WTC11 (cell line): ENCODE results near the gene ZNF787. TPM values are rescaled to one million over a fixed set of nuclear protein-coding genes. Genes with fewer than 3 reads are reported as not detected.

Source experiments
- ATF1 ChIP-seq: sonication (generic); formaldehyde crosslinking; IDR thresholded peaks from 2 replicates; pipeline ENCODE4 v1.8.1; 2023; ENCODE audit warnings: mild to moderate bottlenecking, moderate library complexity, missing genetic modification reagents
- CBFB ChIP-seq: sonication (generic); formaldehyde crosslinking; IDR thresholded peaks from 2 replicates; pipeline ENCODE4 v1.8.1; 2022; ENCODE audit warnings: mild to moderate bottlenecking, low read depth, missing genetic modification reagents
- CREB1 ChIP-seq: sonication (generic); formaldehyde crosslinking; IDR thresholded peaks from 2 replicates; pipeline ENCODE4 v1.8.0; 2023; ENCODE audit warnings: mild to moderate bottlenecking, missing genetic modification reagents
- EMX1 ChIP-seq: fragments of 250-450 bp; sonication (Bioruptor Pico); IDR thresholded peaks from 2 replicates; pipeline ENCODE4 v1.8.0; 2021; ENCODE audit warnings: mild to moderate bottlenecking
- FOXJ3 ChIP-seq: sonication (generic); formaldehyde crosslinking; IDR thresholded peaks from 2 replicates; pipeline ENCODE4 v1.9.0; 2021; ENCODE audit warnings: missing genetic modification reagents, mild to moderate bottlenecking, borderline replicate concordance
- GTF2I ChIP-seq: fragments of 250-450 bp; sonication (Bioruptor Pico); conservative IDR thresholded peaks from 2 replicates; pipeline ENCODE4 v1.4.0; 2021; ENCODE audit warnings: mild to moderate bottlenecking
- HMGA2 ChIP-seq: fragments of 250-450 bp; sonication (Bioruptor Pico); IDR thresholded peaks from 2 replicates; pipeline ENCODE4 v1.4.0; 2021; ENCODE audit warnings: mild to moderate bottlenecking, moderate library complexity
- MXD4 ChIP-seq: fragments of 250-450 bp; sonication (Bioruptor Pico); IDR thresholded peaks from 2 replicates; pipeline ENCODE4 v1.8.0; 2021; ENCODE audit warnings: mild to moderate bottlenecking, moderate library complexity, borderline replicate concordance
- NFATC4 ChIP-seq: fragments of 250-450 bp; sonication (Bioruptor Pico); IDR thresholded peaks from 2 replicates; pipeline ENCODE4 v1.9.0; 2021; ENCODE audit warnings: mild to moderate bottlenecking
- NR3C1 ChIP-seq: sonication (generic); formaldehyde crosslinking; conservative IDR thresholded peaks from 2 replicates; pipeline ENCODE4 v1.8.1; 2023; ENCODE audit warnings: low read depth, mild to moderate bottlenecking, missing genetic modification reagents
- SMAD3 ChIP-seq: sonication (generic); formaldehyde crosslinking; IDR thresholded peaks from 2 replicates; pipeline ENCODE4 v1.8.0; 2022; ENCODE audit warnings: missing genetic modification reagents, mild to moderate bottlenecking, borderline replicate concordance
- SMAD4 ChIP-seq: sonication (generic); formaldehyde crosslinking; IDR thresholded peaks from 2 replicates; pipeline ENCODE4 v1.8.0; 2022; ENCODE audit warnings: mild to moderate bottlenecking, missing genetic modification reagents
- TEAD4 ChIP-seq: sonication (generic); formaldehyde crosslinking; IDR thresholded peaks from 2 replicates; pipeline ENCODE4 v1.8.0; 2022; ENCODE audit warnings: mild to moderate bottlenecking, missing genetic modification reagents
- ZNF396 ChIP-seq: fragments of 250-450 bp; sonication (Bioruptor Pico); IDR thresholded peaks from 2 replicates; pipeline ENCODE4 v1.8.0; 2021; ENCODE audit warnings: mild to moderate bottlenecking, moderate library complexity, borderline replicate concordance
- ZNF416 ChIP-seq: fragments of 250-450 bp; sonication (Bioruptor Pico); IDR thresholded peaks from 2 replicates; pipeline ENCODE4 v1.9.0; 2021; ENCODE audit warnings: mild to moderate bottlenecking, inconsistent platforms
- ZNF671 ChIP-seq: fragments of 250-450 bp; sonication (Bioruptor Pico); IDR thresholded peaks from 2 replicates; pipeline ENCODE4 v1.8.0; 2021; ENCODE audit warnings: mild to moderate bottlenecking
- total RNA-seq: library from RNA; stranded (reverse); gene quantifications from 3 replicates; pipeline ENCODE4 v1.2.3, GENCODE V29; 2021
- TF ChIP-seq, protein P1 (sequence below): sonication (generic); formaldehyde crosslinking; IDR thresholded peaks from 2 replicates; pipeline ENCODE4 v1.8.0; 2023; ENCODE audit warnings: mild to moderate bottlenecking, missing genetic modification reagents
- TF ChIP-seq, protein P2 (sequence below): fragments of 250-450 bp; sonication (Bioruptor Pico); IDR thresholded peaks from 2 replicates; pipeline ENCODE4 v1.9.0; 2021; ENCODE audit warnings: mild to moderate bottlenecking
- TF ChIP-seq, protein P3 (sequence below): sonication (generic); formaldehyde crosslinking; IDR thresholded peaks from 2 replicates; pipeline ENCODE4 v1.8.1; 2022; ENCODE audit warnings: mild to moderate bottlenecking, missing genetic modification reagents, moderate library complexity, borderline replicate concordance
- TF ChIP-seq, protein P4 (sequence below): sonication (generic); formaldehyde crosslinking; IDR thresholded peaks from 2 replicates; pipeline ENCODE4 v1.8.1; 2022; ENCODE audit warnings: mild to moderate bottlenecking, moderate library complexity, missing genetic modification reagents
- TF ChIP-seq, protein P5 (sequence below): sonication (generic); formaldehyde crosslinking; IDR thresholded peaks from 2 replicates; pipeline ENCODE4 v1.8.1; 2023; ENCODE audit warnings: mild to moderate bottlenecking, missing genetic modification reagents
- TF ChIP-seq, protein P6 (sequence below): sonication (generic); formaldehyde crosslinking; IDR thresholded peaks from 2 replicates; pipeline ENCODE4 v1.8.0; 2022; ENCODE audit warnings: mild to moderate bottlenecking, missing genetic modification reagents
- TF ChIP-seq, protein P7 (sequence below): sonication (generic); formaldehyde crosslinking; IDR thresholded peaks from 2 replicates; pipeline ENCODE4 v1.8.0; 2022; ENCODE audit warnings: missing genetic modification reagents
- TF ChIP-seq, protein P8 (sequence below): sonication (generic); formaldehyde crosslinking; IDR thresholded peaks from 2 replicates; pipeline ENCODE4 v1.8.1; 2022; ENCODE audit warnings: low read depth, missing genetic modification reagents, borderline replicate concordance

The ZNF787 gene
- total RNA-seq, 1 experiment from 2014 or later: 62.9 TPM

DNA sequence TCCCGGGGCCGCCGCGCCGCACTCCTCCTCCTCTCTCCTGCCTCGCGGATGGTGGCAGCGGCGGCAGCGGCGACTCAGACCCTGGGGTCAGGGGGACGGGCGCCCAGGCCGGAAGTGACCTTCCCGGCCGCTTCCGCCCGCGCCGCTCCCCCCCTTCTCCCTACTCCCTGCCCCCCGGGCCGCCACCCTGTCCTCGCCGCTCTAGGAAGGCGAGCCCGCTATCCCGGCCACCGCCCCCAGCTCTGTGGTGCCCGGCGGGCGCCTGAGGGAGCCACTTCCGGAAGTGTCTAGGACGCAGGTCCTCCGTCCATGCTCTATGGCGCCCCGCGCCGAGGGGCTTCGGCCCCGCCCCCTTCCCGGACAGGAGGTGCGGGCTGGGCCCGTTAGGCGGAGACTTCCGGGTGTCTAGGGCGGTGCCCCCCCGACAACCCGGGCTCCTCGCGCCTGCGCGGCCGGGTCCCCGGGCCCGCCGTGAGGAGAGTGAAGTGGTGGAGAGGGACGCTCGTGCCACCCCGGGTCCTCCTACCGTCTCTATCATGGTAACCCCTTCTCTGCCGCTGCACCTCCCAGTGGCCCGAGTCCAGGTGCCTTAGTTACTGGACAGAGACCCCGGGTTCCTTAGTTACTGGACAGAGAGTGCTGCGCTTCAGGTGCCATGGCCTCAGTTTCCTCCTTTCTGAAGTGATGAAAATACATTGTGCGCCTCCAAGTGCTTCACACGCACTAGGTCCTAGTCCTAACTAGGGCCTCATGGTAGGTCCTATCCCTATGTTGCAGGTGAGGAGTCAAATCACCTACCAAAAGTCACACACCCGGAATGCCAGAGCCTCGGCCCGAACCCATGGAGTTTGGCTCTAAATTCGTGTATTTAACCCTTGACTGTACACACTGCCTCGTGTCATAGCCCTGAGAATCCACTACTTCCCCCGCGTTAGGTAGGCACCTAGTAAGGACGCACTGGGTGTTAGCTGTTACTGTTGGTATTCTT, at the start of gene ZNF787 (continued):
- TF ChIP-seq, protein P1, sequence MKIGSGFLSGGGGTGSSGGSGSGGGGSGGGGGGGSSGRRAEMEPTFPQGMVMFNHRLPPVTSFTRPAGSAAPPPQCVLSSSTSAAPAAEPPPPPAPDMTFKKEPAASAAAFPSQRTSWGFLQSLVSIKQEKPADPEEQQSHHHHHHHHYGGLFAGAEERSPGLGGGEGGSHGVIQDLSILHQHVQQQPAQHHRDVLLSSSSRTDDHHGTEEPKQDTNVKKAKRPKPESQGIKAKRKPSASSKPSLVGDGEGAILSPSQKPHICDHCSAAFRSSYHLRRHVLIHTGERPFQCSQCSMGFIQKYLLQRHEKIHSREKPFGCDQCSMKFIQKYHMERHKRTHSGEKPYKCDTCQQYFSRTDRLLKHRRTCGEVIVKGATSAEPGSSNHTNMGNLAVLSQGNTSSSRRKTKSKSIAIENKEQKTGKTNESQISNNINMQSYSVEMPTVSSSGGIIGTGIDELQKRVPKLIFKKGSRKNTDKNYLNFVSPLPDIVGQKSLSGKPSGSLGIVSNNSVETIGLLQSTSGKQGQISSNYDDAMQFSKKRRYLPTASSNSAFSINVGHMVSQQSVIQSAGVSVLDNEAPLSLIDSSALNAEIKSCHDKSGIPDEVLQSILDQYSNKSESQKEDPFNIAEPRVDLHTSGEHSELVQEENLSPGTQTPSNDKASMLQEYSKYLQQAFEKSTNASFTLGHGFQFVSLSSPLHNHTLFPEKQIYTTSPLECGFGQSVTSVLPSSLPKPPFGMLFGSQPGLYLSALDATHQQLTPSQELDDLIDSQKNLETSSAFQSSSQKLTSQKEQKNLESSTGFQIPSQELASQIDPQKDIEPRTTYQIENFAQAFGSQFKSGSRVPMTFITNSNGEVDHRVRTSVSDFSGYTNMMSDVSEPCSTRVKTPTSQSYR (CRISPR knock-in tag): 0 out of 2 replicates have a peak, but pooled peaks have one; percentile 41
- no peak for TF ChIP-seq ZNF416 (CRISPR knock-in tag)
- no peak for TF ChIP-seq CREB1 (CRISPR knock-in tag)
- no peak for TF ChIP-seq EMX1 (CRISPR knock-in tag)
- TF ChIP-seq ZNF671 (CRISPR knock-in tag): no peak
- TF ChIP-seq NR3C1 (CRISPR knock-in tag): no peak
- no peak for TF ChIP-seq FOXJ3
- TF ChIP-seq CBFB: no peak
- TF ChIP-seq, protein P2, sequence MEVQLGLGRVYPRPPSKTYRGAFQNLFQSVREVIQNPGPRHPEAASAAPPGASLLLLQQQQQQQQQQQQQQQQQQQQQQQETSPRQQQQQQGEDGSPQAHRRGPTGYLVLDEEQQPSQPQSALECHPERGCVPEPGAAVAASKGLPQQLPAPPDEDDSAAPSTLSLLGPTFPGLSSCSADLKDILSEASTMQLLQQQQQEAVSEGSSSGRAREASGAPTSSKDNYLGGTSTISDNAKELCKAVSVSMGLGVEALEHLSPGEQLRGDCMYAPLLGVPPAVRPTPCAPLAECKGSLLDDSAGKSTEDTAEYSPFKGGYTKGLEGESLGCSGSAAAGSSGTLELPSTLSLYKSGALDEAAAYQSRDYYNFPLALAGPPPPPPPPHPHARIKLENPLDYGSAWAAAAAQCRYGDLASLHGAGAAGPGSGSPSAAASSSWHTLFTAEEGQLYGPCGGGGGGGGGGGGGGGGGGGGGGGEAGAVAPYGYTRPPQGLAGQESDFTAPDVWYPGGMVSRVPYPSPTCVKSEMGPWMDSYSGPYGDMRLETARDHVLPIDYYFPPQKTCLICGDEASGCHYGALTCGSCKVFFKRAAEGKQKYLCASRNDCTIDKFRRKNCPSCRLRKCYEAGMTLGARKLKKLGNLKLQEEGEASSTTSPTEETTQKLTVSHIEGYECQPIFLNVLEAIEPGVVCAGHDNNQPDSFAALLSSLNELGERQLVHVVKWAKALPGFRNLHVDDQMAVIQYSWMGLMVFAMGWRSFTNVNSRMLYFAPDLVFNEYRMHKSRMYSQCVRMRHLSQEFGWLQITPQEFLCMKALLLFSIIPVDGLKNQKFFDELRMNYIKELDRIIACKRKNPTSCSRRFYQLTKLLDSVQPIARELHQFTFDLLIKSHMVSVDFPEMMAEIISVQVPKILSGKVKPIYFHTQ (CRISPR knock-in tag): no peak
- TF ChIP-seq SMAD4 (CRISPR knock-in tag): no peak
- TF ChIP-seq HMGA2 (CRISPR knock-in tag): no peak
- TF ChIP-seq MXD4 (CRISPR knock-in tag): no peak
- no peak for TF ChIP-seq SMAD3 (CRISPR knock-in tag)
- TF ChIP-seq, protein P3, sequence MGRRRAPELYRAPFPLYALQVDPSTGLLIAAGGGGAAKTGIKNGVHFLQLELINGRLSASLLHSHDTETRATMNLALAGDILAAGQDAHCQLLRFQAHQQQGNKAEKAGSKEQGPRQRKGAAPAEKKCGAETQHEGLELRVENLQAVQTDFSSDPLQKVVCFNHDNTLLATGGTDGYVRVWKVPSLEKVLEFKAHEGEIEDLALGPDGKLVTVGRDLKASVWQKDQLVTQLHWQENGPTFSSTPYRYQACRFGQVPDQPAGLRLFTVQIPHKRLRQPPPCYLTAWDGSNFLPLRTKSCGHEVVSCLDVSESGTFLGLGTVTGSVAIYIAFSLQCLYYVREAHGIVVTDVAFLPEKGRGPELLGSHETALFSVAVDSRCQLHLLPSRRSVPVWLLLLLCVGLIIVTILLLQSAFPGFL: no peak
- TF ChIP-seq, protein P4, sequence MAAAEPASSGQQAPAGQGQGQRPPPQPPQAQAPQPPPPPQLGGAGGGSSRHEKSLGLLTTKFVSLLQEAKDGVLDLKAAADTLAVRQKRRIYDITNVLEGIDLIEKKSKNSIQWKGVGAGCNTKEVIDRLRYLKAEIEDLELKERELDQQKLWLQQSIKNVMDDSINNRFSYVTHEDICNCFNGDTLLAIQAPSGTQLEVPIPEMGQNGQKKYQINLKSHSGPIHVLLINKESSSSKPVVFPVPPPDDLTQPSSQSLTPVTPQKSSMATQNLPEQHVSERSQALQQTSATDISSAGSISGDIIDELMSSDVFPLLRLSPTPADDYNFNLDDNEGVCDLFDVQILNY (CRISPR knock-in tag): peak; percentile 81
- no peak for TF ChIP-seq ZNF396 (CRISPR knock-in tag)
- TF ChIP-seq, protein P5, sequence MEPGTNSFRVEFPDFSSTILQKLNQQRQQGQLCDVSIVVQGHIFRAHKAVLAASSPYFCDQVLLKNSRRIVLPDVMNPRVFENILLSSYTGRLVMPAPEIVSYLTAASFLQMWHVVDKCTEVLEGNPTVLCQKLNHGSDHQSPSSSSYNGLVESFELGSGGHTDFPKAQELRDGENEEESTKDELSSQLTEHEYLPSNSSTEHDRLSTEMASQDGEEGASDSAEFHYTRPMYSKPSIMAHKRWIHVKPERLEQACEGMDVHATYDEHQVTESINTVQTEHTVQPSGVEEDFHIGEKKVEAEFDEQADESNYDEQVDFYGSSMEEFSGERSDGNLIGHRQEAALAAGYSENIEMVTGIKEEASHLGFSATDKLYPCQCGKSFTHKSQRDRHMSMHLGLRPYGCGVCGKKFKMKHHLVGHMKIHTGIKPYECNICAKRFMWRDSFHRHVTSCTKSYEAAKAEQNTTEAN (CRISPR knock-in tag): no peak
- TF ChIP-seq, protein P6, sequence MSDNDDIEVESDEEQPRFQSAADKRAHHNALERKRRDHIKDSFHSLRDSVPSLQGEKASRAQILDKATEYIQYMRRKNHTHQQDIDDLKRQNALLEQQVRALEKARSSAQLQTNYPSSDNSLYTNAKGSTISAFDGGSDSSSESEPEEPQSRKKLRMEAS: peak; percentile 23; the same call in 1 of the 2 replicates
- no peak for TF ChIP-seq NFATC4 (CRISPR knock-in tag)
- TF ChIP-seq GTF2I (CRISPR knock-in tag): no peak
- no peak for TF ChIP-seq TEAD4
- TF ChIP-seq, protein P7, sequence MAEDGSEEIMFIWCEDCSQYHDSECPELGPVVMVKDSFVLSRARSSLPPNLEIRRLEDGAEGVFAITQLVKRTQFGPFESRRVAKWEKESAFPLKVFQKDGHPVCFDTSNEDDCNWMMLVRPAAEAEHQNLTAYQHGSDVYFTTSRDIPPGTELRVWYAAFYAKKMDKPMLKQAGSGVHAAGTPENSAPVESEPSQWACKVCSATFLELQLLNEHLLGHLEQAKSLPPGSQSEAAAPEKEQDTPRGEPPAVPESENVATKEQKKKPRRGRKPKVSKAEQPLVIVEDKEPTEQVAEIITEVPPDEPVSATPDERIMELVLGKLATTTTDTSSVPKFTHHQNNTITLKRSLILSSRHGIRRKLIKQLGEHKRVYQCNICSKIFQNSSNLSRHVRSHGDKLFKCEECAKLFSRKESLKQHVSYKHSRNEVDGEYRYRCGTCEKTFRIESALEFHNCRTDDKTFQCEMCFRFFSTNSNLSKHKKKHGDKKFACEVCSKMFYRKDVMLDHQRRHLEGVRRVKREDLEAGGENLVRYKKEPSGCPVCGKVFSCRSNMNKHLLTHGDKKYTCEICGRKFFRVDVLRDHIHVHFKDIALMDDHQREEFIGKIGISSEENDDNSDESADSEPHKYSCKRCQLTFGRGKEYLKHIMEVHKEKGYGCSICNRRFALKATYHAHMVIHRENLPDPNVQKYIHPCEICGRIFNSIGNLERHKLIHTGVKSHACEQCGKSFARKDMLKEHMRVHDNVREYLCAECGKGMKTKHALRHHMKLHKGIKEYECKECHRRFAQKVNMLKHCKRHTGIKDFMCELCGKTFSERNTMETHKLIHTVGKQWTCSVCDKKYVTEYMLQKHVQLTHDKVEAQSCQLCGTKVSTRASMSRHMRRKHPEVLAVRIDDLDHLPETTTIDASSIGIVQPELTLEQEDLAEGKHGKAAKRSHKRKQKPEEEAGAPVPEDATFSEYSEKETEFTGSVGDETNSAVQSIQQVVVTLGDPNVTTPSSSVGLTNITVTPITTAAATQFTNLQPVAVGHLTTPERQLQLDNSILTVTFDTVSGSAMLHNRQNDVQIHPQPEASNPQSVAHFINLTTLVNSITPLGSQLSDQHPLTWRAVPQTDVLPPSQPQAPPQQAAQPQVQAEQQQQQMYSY (CRISPR knock-in tag): no peak
- TF ChIP-seq ATF1 (CRISPR knock-in tag): no peak
- TF ChIP-seq, protein P8, sequence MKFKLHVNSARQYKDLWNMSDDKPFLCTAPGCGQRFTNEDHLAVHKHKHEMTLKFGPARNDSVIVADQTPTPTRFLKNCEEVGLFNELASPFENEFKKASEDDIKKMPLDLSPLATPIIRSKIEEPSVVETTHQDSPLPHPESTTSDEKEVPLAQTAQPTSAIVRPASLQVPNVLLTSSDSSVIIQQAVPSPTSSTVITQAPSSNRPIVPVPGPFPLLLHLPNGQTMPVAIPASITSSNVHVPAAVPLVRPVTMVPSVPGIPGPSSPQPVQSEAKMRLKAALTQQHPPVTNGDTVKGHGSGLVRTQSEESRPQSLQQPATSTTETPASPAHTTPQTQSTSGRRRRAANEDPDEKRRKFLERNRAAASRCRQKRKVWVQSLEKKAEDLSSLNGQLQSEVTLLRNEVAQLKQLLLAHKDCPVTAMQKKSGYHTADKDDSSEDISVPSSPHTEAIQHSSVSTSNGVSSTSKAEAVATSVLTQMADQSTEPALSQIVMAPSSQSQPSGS (CRISPR knock-in tag): no peak
